ENCODE data around the gene TRABD2B. TPM values are rescaled to one million over a fixed set of nuclear protein-coding genes. Genes with fewer than 3 reads are reported as not detected.

The TRABD2B gene
- total RNA-seq, 2 donors from 2014 or later, result 0.70 to 1.0 TPM

- DNase-seq (no peak), ATAC-seq (no peak)
- intact Hi-C loops (cut with DNase I, micrococcal nuclease), result no loop called here
These were observed 254.1 kb downstream of the TRABD2B start for GRCh38 chr1:47742890-47743760.

- intact Hi-C loops (cut with DNase I, micrococcal nuclease), result loop anchor here in 1 of 2 donors (5.0 kb wide), 1 partner anchor 324 kb away; no protein-coding TSS in a partner anchor
- ATAC-seq (peak; percentile 75), DNase-seq (peak in 1 of 2 donors; percentile 67)
These were observed 258.5 kb downstream of the TRABD2B start for GRCh38 chr1:47738560-47739182.

GRCh38 chr1:47732489-47732888 lies 264.7 kb downstream of the TRABD2B start:
- ATAC-seq (no peak), DNase-seq (no peak)
- intact Hi-C loops (cut with DNase I, micrococcal nuclease), result no loop called here

- DNase-seq (no peak), ATAC-seq (no peak)
- intact Hi-C loops (cut with DNase I, micrococcal nuclease), result no loop called here
These were observed 265.5 kb downstream of the TRABD2B start for GRCh38 chr1:47731730-47732129.

GRCh38 chr1:47729685-47730084 lies 267.5 kb downstream of the TRABD2B start:
- DNase-seq, result no peak
- intact Hi-C loops (cut with DNase I, micrococcal nuclease), result loop anchor here in 1 of 2 donors (5.0 kb wide), 2 partner anchors 473 to 537 kb away; partner anchors contain the start of gene PDZK1IP1
- no peak for ATAC-seq

GRCh38 chr1:47727697-47728085 lies 269.5 kb downstream of the TRABD2B start:
- intact Hi-C loops (cut with DNase I, micrococcal nuclease), result loop anchor here in 1 of 2 donors (5.0 kb wide), 2 partner anchors 475 to 535 kb away; partner anchors contain the start of gene PDZK1IP1
- ATAC-seq, result peak; percentile 3
- no peak for DNase-seq

GRCh38 chr1:47727051-47727696 lies 270.0 kb downstream of the TRABD2B start:
- peak; percentile 59 for ATAC-seq
- peak in 1 of 2 donors; percentile 69 for DNase-seq
- intact Hi-C loops (cut with DNase I, micrococcal nuclease), result loop anchor here in 1 of 2 donors (5.0 kb wide), 2 partner anchors 475 to 535 kb away; partner anchors contain the start of gene PDZK1IP1

GRCh38 chr1:47725992-47726855 lies 271.0 kb downstream of the TRABD2B start:
- DNase-seq (peak; percentile 84 to 92), ATAC-seq (peak; percentile 52)
- intact Hi-C loops (cut with DNase I, micrococcal nuclease), result loop anchor here in 1 of 2 donors (5.0 kb wide), 2 partner anchors 476 to 534 kb away; partner anchors contain the start of gene PDZK1IP1

GRCh38 chr1:47725511-47725991 lies 271.6 kb downstream of the TRABD2B start:
- DNase-seq, result no peak
- intact Hi-C loops (cut with DNase I, micrococcal nuclease), result loop anchor here in 1 of 2 donors (5.0 kb wide), 2 partner anchors 477 to 533 kb away; partner anchors contain the start of gene PDZK1IP1

GRCh38 chr1:47725000-47725473 lies 272.1 kb downstream of the TRABD2B start:
- no peak for ATAC-seq
- intact Hi-C loops (cut with DNase I, micrococcal nuclease), result loop anchor here in 1 of 2 donors (5.0 kb wide), 2 partner anchors 477 to 533 kb away; partner anchors contain the start of gene PDZK1IP1
- no peak for DNase-seq

More at GRCh38 chr1:47725511-47725991, 271.6 kb downstream of the TRABD2B start:
- no peak for ATAC-seq

- ATAC-seq, result peak; percentile 34
- peak; percentile 60 to 77 for DNase-seq
- intact Hi-C loops (cut with DNase I, micrococcal nuclease), result no loop called here
These were observed 272.7 kb downstream of the TRABD2B start for GRCh38 chr1:47724432-47724999.

GRCh38 chr1:47722909-47723580 lies 274.1 kb downstream of the TRABD2B start:
- ATAC-seq, result peak; percentile 22
- intact Hi-C loops (cut with DNase I, micrococcal nuclease), result no loop called here
- peak; percentile 79 to 86 for DNase-seq

- DNase-seq, result no peak
- intact Hi-C loops (cut with DNase I, micrococcal nuclease), result no loop called here
- no peak for ATAC-seq
These were observed 275.1 kb downstream of the TRABD2B start for GRCh38 chr1:47722101-47722500.

- intact Hi-C loops (cut with DNase I, micrococcal nuclease), result no loop called here
- ATAC-seq (no peak), DNase-seq (no peak)
These were observed 277.1 kb downstream of the TRABD2B start for GRCh38 chr1:47720111-47720510.

GRCh38 chr1:47717341-47717740 lies 279.8 kb downstream of the TRABD2B start:
- ATAC-seq, result no peak
- no peak for DNase-seq
- intact Hi-C loops (cut with DNase I, micrococcal nuclease), result no loop called here

GRCh38 chr1:47713975-47714767 lies 283.0 kb downstream of the TRABD2B start:
- intact Hi-C loops (cut with DNase I, micrococcal nuclease), result loop anchor here (5.0 kb wide), 2 partner anchors 272 to 277 kb away; partner anchors contain the start of gene FOXD2 (in 1 of the 2)
- DNase-seq (no peak), ATAC-seq (no peak)

All from left colon (tissue), 2 donors.